ENCODE data around the gene DISC1.

DISC1 gene

DNA sequence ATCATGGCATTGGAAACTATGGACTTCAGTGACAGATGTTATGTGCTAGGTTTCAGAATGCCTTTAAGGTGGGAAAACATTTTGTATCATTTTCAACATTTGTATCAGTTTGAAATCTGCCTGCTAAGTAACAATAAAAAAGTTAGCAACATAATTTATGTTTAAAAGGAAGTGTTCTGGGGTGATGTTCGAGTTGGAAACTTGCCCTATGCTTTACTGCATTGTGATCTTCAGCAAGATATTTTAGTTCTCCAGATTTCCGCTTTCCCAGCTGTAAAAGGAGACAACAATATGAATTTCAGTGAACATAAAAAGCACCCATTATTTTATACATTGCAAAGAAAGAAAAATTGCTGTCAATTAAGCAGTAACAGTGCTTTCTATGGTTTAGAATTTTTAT, 187.4 kb downstream of the DISC1 start:
- no peak for DNase-seq (ENCODE audit: low read depth)

DNA sequence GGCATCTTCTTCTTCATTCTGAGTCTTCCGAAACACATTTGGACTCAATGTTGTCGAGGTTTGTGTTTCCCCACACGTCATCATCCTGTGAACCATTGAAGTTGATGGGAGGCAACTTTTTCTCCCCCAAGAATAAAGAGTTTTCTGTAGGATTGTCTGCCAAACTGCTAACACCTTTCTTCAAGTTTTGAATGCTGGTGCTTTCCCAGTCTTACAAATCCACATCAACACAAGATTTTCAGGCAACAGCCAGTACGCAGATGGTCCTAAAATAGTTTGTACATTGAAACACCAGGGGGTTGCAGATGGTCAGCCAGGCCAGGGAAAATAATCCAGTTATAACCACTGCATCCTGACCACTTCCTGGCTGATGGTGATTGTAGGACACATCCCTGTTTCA, 187.9 kb downstream of the DISC1 start:
- no peak for DNase-seq (ENCODE audit: low read depth)

DNA sequence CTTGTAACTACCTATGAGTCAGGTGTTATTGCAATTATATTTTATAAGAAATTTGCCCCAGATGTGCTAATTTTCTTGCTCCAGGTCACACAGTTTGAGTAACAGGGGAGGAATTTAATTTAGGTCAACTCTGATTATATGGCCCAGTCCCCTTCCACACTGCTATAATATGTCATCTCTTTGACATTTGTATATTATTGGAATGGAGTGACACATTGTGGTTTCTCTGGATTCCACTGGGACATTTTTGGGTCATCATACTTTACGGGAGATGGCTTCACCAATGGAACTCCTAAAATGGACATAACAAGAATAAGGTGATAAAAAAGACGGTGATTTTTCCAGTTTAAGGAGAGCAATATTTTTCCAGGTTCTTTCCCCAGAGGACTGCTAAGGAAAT, 191.2 kb downstream of the DISC1 start:
- DNase-seq (ENCODE audit: low read depth): no peak

DNA sequence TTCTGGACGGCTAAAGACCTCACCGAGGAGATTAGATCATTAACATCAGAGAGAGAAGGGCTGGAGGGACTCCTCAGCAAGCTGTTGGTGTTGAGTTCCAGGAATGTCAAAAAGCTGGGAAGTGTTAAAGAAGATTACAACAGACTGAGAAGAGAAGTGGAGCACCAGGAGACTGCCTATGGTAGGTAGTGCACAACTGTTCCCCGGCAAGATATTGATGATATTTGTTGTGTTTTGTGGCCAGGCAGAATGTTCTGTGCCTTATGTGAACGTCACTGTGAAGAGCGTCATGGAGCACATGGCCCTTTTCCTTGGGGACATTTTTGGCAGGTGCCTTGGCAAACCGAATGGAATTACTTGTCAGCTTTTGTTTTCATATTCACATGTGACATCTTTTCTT, 191.7 kb downstream of the DISC1 start:
- no peak for DNase-seq (ENCODE audit: low read depth)

DNA sequence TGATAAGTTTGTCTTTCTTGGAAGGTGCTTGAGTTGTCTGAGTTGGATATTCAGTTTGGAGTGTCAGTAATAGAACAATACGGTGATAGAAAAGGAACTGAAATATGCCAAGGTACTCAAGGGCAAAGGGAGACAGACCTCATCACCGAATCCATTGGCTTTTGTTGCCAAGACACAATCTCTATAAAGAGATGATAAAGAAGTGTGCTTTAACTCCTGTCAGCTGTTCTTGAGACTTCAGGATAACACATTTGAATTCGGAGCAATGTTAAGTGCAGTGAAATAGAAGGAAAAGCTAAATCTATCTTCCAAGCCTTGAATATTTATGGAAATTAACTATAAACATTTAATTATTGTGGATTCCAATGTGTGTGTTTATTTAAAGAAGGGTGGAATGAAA, 194.7 kb downstream of the DISC1 start:
- no peak for DNase-seq (ENCODE audit: low read depth)

DNA sequence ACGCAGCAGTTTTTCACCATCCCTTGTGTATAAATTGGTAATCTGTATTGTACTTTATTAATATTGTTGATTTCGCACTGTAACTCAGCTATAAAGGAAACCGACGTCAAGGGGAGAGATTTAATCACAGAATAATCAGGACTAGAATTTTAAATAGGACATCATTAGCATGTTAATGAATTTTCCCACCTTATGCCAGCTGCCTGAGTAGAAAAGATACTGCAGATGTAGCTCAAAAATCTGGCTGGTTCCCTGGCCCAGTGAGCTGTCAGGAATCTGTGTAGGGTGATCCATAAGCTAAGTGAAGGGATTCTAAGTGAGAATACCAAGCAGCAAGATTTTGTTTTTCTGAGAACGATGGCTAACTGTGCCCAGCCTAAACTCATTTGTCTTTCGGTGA, 195.5 kb downstream of the DISC1 start:
- no peak for DNase-seq (ENCODE audit: low read depth)

DNA sequence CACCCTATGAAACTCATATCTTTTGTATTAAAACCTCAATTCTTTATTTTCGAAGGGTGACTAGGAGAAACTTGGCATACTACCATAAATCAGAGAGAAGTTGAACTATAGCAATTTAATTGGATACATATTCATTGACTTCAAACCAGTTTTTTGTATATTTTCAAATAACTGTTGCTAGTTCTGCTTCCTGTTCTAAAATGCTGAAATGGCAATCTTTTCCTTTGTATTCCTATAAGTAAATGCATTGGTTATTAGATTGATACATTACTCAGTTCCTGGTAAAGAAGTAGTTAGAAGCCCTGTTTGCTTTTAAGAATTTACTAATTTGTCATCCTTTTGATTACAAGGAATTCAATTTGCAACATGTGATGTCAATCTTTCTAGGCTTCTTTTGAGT, 200.0 kb downstream of the DISC1 start:
- DNase-seq (ENCODE audit: low read depth): no peak

DNA sequence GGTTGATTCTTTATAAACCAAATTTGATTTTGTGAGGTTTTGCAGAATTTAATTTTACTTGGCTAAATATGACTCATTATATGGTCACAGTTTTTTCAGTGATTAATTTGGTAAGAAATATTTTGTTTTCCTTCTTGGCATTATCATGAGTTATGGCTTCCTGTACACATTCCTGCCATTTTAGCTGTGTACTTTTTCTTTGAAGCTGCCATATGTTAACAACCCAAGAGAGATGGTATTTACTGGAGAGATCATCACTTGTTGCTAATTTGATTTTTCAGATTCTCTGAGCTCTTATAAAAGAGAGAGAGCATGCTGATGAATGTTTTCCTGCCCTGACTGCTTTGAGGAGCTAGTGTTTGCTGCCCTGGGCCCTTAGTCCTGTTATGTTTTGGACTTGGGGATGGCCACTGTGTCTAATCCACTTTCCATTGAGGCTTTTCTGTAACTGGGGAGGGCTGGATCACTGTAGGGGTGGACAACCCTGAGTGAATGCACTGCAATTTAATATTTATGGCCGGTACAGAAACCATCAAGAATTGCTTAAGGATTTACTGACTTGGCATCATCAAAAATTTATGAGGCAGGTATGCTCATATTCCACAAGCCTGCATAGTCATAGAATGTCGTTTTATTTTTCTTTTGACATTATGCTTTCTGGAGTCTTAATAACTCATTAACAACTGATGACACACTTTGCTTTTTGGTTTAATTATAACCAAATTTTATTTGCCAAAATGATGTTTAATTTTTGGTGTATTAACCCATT, 200.9 kb downstream of the DISC1 start:
- DNase-seq (ENCODE audit: low read depth): no peak

DNA sequence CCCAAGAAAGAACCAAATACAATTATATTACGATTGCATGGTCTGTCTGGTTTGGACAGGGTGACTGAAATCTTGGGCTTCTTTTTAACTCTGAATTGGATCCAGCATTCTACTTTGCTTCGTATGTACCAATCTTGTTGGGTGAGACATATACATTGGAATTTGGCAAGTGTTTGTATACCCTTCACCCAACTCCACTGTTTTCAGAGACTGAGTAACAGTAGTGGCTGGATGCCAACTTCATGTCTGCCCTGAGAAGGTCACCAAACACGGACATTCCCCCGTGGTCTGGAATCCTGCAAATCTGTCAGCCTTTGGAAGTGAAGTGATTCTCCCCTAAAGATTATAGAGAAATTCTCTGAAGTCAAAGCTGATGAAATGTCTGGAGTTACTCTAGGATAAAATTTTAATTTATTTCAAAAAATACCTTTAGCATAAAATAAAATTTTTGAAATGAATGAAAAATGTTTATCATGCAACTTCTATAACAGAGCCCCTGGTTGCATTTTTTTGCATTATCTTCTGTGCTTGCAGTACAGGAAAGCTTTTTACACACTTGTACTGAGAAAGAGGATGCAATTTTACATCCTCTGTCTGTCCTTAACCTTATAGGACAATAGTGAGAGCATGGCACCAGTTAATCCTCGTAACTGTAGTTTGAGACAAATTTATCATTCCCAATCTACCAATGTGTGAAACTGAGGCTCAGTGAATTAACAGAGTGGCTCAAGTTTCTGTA, 201.8 kb downstream of the DISC1 start:
- DNase-seq (ENCODE audit: low read depth): no peak

DNA sequence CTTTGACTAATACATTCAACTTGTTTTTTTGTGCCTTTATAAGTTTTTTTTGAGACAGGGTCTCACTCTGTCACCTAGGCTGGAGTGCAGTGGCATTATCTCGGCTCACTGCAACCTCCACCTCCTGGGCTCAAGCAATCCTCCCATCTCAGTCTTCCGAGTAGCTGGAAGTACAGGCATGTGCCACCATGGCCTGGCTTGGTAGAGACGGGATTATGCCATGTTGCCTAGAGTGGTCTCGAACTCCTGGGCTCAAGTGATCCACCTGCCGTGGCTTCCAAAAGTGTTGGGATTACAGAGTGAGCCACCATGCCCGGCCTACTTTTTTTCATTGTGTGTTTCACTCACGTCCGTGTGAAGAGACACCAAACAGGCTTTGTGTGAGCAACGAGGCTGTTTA, 202.7 kb downstream of the DISC1 start:
- no peak for DNase-seq (ENCODE audit: low read depth)

DNA sequence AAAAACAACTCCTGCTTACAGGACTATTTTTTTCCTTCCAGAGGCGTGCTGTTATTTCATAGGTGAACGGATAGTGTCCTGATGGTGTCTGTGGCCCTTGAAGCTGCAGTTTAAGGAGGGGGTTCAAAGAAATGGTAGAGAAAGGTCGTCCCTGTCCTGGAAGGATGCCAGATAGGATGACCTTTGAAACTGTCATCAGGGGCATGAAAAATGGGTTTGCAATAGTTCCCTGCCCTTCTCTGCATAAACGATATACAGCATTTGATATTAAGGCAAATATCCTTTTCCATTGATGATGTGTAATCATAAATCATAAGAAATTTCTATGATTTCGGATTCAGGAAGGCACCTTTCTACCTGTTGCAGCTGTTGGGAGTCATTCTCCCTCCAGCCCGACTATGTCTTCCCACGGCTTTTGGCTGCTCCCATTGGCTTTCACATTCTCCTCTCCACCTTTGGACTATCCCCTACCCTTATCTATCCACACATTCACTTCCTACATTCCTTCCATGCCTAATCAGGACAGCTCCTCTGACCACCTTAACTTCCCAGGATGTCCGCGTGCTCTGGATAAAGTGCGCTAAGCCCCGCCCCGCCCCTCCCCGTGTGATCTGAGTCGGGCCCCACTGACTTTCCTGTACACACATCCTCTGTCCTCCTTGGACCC, 209.8 kb downstream of the DISC1 start:
- no peak for DNase-seq (ENCODE audit: low read depth)

DNA sequence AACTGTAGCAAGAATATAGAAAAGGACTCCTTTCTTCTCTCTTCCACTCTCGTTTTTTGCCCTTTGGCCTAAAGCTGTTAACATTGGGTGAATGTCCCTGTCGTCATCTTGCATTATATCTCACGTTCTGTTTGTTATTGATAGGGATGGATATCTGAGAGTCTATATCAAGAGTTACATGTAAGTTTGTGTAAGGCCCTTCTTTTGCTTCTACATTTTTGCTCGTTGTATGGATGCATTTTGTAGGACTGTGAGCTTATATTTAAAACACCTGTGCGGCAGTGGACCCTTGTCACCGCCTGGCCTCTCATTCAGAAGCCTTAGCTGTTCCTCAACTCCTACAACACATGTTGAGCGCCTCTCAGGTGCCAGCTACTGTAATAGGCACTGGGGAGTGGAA, 211.9 kb downstream of the DISC1 start:
- no peak for DNase-seq (ENCODE audit: low read depth)

DNA sequence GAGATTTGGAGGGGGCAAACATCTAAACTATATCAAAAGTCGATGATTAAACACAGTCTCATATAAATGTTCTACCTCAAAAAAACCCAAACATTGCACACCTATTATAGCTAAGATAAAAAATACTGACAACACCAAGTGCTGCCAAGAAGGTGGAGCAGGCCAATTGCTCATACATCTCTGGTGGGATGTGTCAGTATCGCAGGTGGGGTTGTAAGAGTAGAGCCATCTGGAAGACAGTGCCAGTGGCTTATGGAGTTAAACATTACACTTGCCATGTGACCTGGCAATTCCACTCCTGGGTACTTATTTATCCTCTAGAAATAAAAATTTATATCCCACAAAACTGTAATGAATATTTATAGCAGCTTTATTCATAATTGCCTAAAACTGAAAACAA, 213.4 kb downstream of the DISC1 start:
- no peak for DNase-seq (ENCODE audit: low read depth)

DNA sequence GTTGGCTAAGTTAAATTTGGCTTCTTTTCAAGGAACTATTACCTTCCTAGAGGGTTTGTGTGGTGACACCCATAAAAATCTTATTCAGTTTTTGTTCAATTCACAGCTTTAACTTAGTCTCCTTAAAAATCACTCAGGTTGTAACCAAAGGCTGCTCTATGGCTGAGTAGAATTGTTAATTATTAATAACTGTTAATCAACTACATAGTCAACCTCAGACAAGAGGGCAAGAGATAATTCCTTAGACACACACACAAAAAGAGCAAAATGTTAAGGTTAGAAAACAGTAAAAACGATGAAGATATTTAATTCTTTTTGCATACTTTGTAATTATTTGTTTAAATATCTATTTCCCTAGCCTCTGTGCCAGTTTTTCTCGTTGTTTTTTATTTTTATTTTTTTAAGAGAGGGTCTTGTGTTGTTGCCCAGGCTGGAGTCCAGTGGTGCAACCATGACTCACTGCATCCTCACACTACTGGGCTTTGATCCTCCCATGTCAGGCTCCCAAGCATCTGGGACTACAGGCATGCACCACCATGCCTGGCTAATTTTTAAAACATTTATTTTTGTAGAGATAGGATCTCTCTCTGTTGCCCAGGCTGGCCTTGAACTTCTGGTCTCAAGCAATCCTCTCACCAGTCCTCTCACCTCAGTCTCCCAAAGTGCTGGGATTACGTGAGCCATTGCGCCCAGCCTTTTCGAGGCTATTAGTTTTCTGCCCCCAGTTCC, 215.2 kb downstream of the DISC1 start:
- no peak for DNase-seq (ENCODE audit: low read depth)

DNA sequence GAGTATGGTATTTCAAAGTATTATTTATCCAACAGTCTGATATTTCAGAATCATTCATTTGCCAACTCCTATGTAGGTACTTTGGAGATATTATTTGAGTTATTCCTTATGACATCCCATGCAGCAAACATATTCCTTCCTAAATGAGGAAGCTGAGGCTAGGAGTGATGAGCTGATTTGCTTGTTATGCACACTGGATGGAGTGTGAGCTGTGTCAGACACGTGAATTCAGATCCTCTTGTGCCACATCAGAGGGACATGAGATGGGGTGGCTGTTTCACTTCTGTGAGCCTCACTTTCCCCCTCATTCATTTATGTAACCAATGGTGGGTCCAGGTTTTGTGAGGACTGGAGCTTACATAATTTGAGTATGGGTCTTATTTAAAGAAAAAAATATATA, 215.9 kb downstream of the DISC1 start:
- no peak for DNase-seq (ENCODE audit: low read depth)

DNA sequence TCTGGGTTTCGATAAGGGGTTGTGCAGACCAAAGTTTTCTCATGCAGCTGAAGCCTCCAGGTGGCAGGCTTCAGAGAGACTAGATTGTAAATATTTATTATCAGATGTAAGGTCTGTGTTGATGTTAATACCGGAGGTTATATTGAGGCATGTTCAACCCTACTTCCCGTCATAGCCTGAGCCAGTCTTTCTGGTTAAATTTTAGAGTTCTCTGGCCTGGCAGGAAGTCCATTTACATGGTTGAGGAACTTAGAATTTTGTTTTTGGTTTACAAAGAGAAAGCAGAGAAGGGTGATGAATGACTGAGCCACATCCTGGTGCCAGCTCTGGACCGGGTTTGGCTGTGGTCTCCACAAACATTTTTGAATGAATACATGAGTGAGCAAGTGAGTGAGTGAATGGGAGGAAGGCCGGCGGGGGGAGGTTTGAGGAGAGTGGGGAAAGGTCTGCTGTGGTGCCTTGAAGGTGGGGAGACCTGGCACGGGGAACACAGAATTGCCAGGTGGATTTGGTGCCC, 218.5 kb downstream of the DISC1 start:
- no peak for DNase-seq (ENCODE audit: low read depth)

DNA sequence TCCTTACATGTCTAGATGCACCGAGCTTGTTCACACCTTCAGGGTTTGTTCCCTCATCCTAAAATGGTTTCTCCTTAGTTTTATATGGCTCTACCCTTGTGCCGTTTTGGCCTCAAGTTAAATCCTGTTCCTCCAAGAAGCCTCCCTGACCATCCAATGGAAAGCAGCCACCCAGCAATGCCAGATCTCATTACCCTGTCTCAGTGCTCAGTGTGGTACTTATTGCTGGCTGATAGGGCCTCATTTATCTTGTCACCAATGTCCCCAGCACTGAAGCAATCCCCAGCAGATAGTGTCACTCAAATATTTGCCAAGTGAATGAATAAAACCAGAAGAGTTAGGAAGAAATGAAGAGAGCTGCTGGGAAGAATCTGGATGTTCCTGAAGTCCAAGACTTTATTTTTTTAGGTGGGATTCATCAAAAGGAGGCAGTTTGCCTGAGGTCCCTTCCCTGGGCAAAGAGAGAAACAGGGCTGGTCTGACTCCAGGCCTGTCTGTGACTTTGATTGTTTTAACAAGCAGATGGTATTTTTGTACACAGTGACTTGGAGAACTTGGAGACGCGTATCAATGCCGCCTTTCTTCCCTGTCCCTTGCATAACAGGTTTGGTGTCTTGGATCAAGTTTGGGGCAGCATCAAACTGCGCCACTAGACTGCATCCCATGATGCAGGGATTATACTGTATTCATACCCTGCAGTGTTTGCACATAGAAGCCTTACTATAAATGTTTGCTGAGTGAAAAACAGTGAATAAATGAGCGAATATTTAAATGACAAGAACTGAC, 221.2 kb downstream of the DISC1 start:
- no peak for DNase-seq (ENCODE audit: low read depth)

DNA sequence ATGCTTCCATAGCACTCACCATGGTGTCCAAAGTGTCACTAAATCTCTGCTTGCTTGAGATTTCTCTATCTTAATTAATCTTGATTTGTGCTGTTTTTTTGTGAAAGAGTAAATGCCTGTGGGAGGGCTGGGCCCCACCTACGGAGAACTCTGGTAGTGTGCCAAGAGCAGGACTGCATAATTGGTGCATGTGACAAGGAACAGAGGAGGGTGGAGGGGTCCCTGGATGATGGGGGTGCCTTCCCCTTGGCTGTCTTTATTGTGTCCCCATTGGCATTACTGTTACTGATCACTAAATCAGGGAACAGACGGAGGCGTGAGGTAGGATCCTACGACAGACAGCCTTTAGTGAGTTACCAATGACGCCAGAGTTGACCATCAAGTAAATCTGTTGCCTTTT, 223.4 kb downstream of the DISC1 start:
- DNase-seq (ENCODE audit: low read depth): no peak

DNA sequence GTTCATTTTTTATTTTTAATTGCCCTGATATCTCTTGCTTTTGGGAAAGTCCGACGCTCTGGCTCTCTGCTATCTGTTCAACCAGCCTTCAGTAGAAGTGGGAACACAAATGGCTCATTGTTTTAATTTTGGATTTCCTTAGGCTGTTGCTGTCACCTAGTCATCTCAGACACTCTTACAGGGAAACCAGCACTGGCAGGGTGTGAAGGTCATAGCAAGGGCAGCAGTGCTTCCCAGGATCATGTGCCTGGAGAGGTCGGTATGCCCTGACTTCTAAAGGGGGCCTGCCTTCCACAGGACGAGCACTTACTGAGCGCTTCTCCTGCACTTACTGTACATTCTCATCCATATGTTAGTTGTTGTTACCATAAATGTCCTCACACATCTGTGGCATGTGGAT, 224.2 kb downstream of the DISC1 start:
- no peak for DNase-seq (ENCODE audit: low read depth)

DNA sequence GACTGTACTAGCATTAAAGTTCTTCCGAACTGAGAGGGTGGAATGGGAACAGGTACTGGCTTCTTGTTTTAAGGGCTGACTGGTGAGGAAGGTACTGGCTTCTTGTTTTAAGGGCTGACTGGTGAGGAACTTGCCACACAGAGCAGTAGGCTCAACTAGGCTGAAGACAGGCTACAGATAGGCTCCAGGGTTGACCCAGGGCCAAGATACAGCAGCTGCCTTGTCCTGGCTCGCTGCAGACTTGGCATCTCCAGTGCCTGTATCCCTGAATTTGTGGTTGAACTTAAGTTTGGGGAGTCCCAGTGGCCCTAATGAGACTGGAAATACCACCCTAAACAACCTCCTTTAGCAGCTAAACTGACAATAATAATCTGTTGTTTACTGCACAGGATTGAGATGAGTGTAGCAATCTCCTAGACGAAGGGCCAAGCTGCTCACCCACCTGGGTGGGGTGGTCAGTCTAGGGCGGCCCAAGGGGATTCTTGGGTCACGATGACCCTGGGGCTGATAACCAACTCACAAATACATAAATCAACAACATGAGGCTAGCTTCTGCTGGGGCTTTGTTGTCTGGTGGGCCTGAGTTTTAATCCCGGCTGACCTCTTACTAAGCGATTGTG, 227.1 kb downstream of the DISC1 start:
- DNase-seq (ENCODE audit: low read depth): no peak

DNA sequence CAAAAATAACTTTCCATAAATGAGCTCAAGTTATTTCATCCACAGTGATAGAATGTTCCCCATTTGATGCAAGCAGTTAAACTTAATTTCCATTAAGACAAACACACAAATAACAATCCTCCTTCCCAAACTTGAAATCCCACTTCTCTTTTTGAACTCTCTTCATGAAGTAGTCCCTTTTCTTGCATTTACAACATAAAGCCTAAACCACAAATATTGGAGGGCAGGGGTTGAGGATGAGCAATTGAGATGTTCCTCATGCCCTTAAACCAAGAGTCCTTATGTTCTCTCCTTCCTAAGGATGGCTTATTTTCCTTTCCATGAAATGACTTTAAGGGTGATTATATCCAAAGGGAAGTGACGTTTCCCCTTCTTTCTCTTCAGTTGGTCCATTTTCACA, 228.8 kb downstream of the DISC1 start:
- no peak for DNase-seq (ENCODE audit: low read depth)

Data from activated T-cell treated with anti-CD3 and anti-CD28 coated beads for 48 hours (primary cell).